HG02884 (cell line): Measurements from ENCODE around the gene ELOVL1.
A peak's percentile ranks its signal among the peaks of the same experiment; 100 is the strongest.

Experiments
- ATAC-seq: cut with Tn5 transposase; IDR thresholded peaks from one replicate; pipeline ENCODE4 v1.9.1; 2021; ENCODE audit warnings: mild to moderate bottlenecking, moderate library complexity; ENCODE audit not compliant: unreplicated experiment

The ELOVL1 gene

DNA sequence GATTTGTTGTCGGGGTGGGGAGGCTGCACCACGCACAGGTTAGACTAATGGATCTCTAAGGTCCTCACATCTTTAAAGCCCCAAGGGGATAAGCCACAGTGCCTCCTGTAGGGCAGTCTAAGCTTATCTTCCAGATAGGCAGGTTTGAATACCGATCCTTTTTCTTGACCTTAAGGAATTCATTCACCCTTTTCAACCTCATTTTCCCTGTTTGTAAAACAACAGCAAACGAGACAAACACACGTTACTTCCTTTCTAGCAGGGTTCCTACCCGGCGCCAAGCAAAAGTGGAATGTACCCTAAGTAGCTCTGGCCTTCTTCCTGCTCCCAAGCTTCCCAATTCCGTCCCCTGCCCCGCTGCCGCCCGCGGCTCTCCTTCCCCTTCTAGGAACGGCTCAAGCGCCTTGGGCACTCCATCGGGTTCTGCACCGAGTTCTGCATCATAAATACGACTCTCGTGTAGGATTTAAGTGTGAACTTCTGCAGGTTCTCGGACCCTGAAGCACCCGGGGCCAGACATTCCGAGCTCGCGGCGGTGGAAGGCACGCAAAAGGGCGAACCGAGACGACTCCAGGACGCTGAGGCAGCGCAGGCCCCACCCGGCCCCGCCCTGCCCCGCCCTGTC is 9.6 kb downstream of the ELOVL1 start:
- peak; percentile 10 for ATAC-seq

DNA sequence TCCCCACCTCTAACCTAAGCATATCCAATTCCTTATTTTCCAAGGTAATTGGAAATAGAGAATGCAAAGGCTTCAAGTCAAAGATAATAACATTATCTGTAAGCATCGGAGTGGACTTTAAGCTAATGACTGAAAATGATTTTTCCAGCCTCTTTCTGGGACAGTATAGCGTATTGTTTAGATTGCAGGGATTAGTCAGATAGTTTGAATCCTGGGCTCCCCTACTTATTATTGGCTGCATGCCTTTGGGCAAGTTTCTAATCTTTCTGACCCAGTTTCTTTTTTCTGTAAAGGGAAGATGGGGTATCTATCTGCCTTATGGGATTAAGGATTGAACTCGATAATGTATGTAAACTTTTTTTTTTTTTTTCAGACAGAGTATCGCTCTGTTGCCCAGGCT is 10.6 kb downstream of the ELOVL1 start:
- no peak for ATAC-seq

DNA sequence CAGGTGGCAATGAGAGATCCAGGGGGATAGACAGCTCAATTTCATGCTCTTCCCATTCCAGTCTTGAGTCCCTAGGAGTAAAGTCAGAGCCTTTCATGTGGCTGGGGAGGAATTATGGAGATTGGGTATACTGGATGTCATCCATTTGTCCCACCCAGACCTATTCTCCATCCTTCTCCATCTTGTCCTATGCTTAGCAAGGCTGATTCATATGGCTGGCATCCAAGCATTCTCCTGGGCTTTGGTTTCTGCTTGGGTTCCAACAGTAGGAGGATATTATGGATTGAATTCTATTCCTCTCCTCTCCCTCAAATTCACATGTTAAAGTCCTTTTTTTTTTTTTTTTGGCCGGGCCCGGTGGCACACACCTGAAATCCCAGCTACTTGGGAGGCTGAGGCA is 12.9 kb downstream of the ELOVL1 start:
- ATAC-seq: no peak

DNA sequence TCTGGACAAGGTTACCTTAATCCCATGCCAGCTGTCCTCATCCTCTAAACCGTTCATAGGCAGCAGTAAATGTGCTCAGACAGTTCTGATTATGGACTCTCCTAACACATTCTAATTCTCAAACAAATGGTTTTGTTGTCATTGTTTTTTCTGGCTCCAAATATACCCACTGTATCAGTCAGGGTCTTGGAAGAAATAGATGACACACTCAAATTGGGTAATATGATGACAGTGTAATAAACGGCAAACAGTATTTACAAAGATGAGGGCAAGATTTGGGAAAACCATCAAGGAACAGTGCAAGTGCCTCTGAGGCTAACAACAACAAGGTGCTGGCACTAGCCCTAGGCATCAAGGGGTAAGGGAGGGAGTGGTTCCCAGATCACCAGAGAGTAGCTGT is 13.3 kb downstream of the ELOVL1 start:
- no peak for ATAC-seq

DNA sequence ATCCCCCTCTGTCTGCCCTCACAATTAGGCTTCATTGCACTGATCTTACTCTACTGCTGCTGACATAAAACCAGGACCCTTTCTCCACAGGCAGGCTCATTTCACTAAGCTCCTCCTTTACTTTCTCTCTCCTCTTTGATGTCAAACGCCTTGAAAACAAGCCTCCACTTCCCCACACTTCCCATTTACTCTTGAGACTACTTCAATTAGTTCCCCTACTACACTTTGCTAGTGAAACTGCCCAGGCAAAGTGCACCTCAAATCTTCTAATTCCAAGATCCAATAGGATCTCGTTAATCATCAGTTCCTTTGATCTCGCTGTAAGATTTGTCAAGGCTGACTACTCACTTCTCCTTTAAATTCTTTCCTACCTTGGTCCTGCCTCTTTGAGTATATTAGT is 14.9 kb downstream of the ELOVL1 start:
- no peak for ATAC-seq

DNA sequence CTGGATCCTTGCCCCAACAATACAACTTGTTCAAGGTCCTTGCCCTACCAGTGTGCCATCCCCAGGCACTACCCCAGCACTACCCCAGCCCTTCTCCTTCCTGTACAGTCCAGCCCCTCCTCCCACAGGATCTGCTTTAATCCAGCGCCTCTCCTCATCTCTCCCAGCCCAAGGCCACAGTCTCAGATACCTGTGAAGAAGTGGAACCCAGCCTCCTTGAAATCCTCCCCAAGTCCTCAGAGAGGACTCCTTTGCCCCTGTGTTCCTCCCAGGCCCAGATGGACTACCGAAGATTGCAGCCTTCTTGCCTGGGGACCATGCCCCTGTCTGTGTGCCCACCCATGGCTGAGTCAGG is 15.5 kb downstream of the ELOVL1 start:
- no peak for ATAC-seq

DNA sequence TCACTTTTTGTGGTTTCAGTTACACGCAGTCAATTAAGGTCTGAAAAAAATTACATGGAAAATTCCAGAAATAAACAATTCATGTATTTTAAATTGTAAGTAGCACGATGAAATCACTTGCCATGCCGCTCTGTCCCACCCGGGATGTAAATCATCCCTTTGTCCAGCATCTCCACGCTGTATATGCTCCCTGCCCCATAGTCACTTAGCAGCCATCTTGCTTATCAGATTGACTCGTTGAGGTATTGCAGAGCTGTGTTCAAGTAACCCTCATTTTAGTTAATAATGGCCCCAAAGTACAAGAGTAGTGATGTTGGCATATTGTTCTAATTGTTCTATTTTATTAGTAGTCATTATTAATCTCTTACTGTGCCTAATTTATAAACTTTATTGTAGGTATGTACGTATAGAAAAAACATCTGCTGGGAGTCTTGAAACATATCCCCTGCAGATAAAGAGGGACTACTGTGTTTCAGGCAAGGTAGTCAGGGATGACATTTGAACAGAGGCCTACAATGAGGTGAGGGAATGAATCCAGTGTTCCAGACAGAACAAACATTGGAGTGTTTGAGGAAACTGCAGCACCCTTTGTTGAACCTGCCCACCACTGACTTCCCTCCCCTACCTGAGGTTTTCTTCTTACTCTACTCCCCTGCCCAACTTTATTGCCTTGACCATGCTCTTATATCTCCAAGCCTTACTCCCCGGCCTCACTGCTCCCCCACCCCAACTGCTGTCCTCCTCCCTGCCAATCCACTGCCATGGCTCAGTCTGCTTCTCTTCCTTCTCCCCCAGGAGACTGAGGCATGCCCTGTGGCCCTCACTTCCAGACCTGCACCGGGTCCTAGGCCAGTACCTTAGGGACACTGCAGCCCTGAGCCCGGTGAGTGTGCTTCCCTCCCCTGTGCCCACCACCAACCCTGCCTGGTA is 16.1 kb downstream of the ELOVL1 start:
- no peak for ATAC-seq

DNA sequence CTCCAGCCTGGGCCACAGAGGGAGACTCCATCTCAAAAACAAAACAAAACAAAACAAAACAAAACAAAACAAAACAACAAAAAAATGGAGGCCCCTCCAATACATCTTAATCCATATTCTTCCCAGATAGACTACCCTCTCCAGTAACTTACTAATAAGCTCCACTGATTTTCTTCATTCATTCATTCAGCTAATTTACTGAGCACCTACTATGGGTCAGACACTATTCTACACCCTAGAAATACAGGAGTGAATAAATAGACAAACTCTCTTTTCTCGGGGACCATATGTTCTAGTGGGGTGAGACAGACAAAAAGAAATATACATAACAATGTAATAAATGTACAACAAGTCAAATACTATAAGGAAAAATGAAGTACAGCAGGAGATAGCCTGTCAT is 16.8 kb downstream of the ELOVL1 start:
- no peak for ATAC-seq

DNA sequence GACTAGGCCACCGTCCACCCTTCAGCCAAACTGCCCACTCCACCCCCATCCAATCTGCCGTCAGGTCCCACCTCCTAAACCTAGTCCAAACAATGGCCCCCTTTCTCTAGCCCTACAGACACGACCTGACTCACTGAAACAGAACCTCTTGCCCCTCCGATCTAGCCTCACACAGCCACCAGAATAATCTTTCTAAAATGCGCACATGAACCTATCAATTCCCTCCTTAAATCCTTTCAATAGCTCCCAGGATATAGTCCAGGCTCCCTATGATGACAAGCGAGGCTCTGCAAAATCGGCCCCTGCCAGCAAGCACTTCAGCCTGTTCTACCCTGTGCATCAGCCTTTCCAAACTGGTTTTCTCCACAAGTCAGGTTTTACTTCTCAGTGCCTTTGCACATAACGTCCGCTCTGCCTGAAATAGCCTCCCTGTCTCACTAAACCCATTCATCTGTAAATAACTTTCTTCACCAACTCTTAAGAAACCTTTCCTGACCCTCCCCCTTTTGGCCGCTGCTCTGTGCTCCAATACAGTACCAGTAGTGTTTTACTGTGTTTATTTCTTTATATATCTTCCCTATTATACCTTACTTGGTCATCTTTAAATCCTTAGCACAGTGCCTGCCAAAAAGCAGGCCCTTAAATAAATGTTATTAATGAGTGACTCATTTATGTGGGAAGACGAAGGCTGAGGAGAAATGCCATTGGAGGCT is 18.1 kb downstream of the ELOVL1 start:
- ATAC-seq: no peak

DNA sequence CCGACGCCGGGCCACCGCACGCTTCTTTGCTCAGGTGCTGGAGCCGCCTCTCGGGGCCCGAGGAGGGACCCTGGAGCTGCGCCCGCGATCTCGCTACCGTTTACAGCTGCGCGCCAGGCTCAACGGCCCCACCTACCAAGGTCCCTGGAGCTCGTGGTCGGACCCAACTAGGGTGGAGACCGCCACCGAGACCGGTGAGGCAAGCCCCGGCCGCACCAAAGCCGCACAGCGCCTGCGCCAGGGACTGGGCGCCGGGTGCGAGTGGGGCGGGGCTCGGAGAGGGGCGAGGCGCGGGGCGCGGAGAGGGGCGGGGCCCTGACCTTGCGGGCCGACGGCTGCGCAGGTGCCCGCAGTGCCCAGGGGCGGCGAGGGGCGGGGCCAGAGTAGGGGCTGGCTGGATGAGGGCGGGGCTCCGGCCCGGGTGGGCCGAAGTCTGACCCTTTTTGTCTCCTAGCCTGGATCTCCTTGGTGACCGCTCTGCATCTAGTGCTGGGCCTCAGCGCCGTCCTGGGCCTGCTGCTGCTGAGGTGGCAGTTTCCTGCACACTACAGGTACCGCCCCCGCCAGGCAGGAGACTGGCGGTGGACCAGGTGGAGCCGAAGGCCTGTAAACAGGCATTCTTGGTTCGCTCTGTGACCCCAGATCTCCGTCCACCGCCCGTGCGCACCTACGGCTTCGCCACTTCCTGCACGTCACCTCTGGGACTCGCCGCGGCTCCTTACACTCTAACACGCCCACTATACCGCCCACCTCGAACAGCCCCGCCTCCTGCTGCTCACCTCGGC is 18.8 kb downstream of the ELOVL1 start:
- no peak for ATAC-seq

DNA sequence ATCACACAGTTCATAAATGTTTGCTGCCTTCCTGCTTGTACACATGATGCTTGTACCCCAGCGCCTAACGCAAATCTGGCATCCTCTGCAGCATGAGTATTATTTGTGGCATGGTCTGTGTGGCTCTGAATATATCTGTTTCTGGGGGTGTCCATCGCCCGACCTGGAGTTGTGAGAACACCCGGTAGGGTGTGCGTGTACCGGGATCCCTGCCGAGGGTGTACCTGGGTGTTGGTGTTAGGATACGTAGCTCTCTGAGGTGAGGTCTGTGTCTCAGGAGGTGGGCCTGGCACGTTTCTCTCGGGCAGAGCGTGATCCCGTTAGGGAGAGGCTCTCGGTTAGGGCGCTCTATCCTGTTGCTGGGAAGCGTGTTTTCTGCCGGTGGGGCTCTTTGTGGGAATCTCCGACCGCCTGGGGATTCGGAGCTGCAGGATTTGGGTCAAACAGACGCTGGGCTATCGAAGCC is 19.4 kb downstream of the ELOVL1 start:
- ATAC-seq: no peak

DNA sequence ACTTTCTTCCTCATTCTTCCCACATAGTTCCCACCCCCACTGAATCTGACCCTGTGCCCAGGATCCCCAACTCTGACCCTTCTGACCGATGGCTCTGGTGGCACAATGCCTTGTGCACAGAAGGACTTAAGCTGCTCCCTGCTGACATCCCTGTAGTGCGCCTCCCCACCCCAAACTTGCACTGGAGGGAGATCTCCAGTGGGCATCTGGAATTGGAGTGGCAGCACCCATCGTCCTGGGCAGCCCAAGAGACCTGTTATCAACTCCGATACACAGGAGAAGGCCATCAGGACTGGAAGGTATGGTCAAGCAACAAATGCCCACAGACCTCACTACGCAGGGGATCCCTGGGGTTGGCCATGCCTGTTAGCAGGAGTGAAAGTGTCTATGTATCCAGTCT is 21.2 kb downstream of the ELOVL1 start:
- ATAC-seq: no peak

DNA sequence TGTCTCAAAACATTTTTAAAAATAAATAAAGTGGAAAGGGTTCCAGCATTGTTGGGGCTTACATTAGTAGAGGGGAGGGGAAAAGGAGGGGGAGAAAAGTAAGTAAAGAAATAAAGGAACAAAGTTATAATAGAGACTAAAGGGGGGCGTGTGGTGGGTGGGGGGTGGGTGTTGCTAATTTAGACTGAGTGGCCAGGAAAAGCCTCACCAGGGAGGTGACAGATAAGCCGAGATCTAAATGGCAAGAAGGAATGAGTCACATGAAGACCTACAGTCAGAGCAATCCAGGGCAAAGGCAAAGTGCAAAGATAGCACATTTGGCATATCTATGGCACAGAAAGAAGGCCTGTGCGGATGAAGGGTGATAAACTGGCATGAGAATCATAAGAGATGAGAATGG is 22.7 kb downstream of the ELOVL1 start:
- ATAC-seq: no peak

DNA sequence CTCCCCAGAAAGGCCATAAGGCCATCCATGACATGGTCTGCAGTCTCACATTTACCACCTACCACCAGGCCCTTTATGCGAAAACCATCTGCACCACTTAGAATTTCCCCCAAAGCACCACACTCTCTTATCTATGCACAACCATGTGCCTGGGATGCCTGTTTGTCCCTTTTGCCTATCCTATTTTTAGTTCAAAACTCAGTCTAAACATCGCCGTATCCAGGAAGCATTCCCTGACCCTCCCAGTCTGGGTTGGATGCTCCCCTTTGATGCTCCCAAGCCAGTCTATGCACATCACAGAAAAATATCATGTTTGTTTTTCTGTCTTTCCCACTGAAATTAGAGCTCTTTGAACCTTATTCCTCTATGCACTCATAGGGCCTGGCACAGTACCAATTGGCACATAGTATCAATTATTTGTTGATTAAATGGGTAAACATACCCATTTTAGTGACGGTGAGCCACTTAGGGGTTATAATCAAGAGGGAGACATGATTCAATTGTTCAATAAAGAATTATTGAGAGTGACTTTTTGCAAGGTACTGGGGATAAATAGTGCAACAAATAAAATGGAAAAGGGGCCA is 23.5 kb downstream of the ELOVL1 start:
- no peak for ATAC-seq

DNA sequence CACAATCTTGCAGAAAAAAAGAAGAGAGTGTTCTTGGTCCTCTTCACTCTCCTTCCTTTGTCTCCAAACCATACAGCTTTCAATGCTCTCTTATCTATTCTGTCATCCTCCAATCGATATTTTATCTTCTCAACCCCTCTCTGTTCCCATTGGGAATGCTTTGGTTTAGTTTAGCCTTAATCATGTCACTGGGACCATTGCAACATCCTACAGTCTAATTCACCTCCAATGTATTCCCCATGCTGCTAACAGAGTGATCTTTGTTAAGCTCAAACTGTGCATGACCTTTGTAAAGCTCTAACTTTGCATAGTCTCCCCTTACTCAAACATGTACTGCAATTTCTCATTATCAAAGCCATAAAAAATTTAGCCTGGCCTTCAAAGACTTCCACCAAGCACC is 27.3 kb downstream of the ELOVL1 start:
- ATAC-seq: no peak

DNA sequence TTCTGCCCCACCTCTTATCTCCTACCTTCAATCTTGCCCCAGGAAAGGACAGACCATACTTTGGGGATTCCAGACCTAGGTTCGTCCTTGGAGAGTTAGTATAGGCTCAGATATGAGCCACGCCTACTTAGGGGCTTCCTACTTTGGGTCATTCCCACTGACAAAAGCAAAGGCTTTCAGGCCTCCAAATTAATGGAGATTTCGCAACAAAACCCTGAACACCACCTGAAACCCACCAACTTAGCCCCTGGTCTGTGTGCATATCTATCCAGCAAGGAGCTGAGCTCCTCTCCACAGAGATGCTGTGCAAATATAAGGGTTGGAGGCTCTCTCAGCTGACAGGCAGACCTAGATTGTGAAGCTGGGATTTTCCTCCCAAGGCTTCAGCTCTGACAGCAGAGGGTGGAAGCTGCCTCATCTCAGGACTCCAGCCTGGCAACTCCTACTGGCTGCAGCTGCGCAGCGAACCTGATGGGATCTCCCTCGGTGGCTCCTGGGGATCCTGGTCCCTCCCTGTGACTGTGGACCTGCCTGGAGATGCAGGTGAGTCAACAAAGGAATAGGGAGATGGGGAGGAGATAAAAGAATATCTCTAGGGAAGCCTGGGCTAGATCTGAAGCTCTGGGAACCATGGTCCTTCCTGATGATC is 28.1 kb downstream of the ELOVL1 start:
- ATAC-seq: no peak

DNA sequence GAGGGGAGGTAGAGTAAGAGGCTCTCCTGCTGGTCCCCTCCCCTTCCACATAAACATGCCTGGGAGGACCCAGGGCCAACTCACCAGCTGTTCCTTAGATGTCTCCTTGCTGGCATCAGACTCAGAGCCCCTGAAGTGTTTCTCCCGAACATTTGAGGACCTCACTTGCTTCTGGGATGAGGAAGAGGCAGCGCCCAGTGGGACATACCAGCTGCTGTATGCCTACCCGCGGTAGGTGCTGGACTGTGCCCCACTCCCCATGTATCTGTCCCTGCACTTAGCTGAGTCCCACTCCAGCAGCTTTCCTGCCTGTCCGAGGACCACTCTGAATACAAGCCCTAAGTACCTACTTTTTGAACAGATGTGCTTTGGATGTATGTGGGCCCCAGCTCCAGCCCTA is 29.8 kb downstream of the ELOVL1 start:
- ATAC-seq: no peak

DNA sequence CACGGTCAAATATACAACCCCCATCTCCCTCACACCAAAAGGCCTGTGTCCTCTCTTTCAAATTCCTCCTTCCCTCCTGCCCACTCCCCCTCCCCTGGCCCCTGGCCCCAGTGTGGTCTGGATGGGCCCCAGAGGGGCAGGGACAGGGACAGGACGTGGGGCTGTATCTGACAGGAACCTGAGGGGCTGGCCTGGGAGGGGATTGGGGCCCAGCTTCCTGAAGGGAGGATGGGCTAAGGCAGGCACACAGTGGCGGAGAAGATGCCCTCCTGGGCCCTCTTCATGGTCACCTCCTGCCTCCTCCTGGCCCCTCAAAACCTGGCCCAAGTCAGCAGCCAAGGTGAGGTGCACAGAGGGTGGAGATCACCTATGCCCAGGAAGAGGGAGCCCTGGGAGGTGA is 30.2 kb downstream of the ELOVL1 start, which contains the start of gene MPL:
TSS of gene MPL (plus strand) at position 231 of the 400 bp plus-strand sequence. CDS start at position 262, 31 bp downstream.
- no peak for ATAC-seq

DNA sequence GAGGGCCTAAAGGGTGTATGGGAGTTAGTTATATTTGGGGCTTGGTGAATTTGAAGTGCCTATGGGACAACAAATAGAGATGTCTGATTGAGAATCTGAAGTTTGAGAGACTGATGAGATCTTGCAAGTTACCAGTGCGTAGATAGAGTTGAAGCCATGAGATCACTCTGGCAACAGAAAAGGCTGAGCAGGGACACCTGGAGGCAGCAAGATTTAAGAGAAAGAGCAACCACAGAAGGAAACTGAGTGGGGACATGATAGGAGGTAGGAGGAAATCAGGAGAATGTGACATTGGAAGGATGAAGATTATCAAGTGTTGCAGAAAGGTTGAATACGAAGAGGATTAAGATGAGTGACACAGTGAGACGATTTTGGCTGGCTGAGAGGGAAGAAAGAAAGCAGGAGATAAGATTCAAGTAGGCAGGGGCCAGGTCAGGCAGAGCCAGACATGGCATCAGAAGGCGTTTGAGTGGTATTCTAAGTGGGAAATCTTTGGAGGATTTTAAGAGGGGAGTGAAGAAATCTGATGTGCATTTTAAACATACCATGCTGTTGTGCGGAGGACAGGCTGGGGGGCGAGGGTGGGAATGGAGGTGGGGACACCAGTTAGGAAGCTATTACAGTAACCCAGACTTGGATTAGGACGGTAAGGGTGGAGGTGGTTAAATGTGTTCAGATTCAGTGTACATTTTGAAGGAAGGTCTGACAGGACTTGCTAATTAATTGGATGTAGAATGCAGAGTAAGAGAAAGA is 33.2 kb downstream of the ELOVL1 start:
- no peak for ATAC-seq
